Measurements from ENCODE around the gene FSTL5. TPM values are rescaled to one million over a fixed set of nuclear protein-coding genes. Genes with fewer than 3 reads are reported as not detected.
"Not testable (repeated sequence)": the region's sequence is repeated elsewhere in the genome, so short reads cannot be mapped to it uniquely, and the experiment has no call there.

FSTL5 gene
- total RNA-seq, 2 donors from 2014 or later = not detected

- Histone ChIP-seq H3K4me3 (no peak overlapping the region), H3K9me3 (no peaks in the 10 kb centered on the region), H3K27me3 (replicated peaks; ENCODE audit: insufficient read depth) (no peaks in the 10 kb centered on the region), H3K4me1 (ENCODE audit: control insufficient read depth in 1 of 2, low read depth in 2 of 2) (no peaks in the 10 kb centered on the region), H3K27ac (no peak overlapping the region), H3K36me3 (no peaks in the 10 kb centered on the region)
- TF ChIP-seq, protein P1, sequence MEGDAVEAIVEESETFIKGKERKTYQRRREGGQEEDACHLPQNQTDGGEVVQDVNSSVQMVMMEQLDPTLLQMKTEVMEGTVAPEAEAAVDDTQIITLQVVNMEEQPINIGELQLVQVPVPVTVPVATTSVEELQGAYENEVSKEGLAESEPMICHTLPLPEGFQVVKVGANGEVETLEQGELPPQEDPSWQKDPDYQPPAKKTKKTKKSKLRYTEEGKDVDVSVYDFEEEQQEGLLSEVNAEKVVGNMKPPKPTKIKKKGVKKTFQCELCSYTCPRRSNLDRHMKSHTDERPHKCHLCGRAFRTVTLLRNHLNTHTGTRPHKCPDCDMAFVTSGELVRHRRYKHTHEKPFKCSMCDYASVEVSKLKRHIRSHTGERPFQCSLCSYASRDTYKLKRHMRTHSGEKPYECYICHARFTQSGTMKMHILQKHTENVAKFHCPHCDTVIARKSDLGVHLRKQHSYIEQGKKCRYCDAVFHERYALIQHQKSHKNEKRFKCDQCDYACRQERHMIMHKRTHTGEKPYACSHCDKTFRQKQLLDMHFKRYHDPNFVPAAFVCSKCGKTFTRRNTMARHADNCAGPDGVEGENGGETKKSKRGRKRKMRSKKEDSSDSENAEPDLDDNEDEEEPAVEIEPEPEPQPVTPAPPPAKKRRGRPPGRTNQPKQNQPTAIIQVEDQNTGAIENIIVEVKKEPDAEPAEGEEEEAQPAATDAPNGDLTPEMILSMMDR (IDR thresholded peaks at IDR 0.05) = no peak
- no peak for DNase-seq (ENCODE audit: low spot score)
- ATAC-seq (ENCODE audit: insufficient number of reproducible peaks, low FRiP score, low read depth) = no peak
These were observed 396.7 kb downstream of the FSTL5 start for GRCh38 chr4:161767116-161767515.

DNA sequence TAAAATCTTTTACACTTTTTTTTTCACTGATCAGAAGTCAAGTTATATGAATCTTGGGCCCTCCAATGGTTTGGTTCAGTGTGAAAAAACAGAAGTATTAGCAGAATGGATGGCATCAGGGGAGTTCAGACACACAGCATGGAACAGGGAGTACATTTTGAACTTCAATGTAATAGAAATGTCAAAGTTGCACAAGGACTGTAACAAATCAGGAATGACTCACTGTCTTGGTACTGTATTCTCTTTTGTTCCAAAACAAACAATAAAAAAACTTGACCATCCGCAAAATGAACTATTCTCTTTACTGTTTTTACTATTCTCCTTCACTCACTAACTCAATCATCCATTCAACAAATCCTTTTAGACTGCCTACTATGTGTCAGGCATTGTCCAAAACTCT lies 401.0 kb downstream of the FSTL5 start:
- no peak for ATAC-seq (ENCODE audit: insufficient number of reproducible peaks, low FRiP score, low read depth)
- H3K4me3 ChIP-seq = no peak overlapping the region
- TF ChIP-seq, protein P1 (IDR thresholded peaks at IDR 0.05) = no peak
- no peaks in the 10 kb centered on the region for H3K36me3 ChIP-seq
- H3K27me3 ChIP-seq (replicated peaks; ENCODE audit: insufficient read depth) = no peaks in the 10 kb centered on the region
- no peaks in the 10 kb centered on the region for H3K9me3 ChIP-seq
- DNase-seq (ENCODE audit: low spot score) = no peak
- no peaks in the 10 kb centered on the region for H3K4me1 ChIP-seq (ENCODE audit: control insufficient read depth in 1 of 2, low read depth in 2 of 2)
- no peak overlapping the region for H3K27ac ChIP-seq

- Histone ChIP-seq H3K27ac (no peak overlapping the region), H3K9me3 (no peaks in the 10 kb centered on the region), H3K36me3 (no peaks in the 10 kb centered on the region), H3K4me1 (ENCODE audit: control insufficient read depth in 1 of 2, low read depth in 2 of 2) (no peaks in the 10 kb centered on the region), H3K27me3 (replicated peaks; ENCODE audit: insufficient read depth) (no peaks in the 10 kb centered on the region), H3K4me3 (no peak overlapping the region)
- TF ChIP-seq, protein P1 (IDR thresholded peaks at IDR 0.05) = no peak
- DNase-seq (ENCODE audit: low spot score) = no peak
- no peak for ATAC-seq (ENCODE audit: insufficient number of reproducible peaks, low FRiP score, low read depth)
These were observed 403.8 kb downstream of the FSTL5 start for GRCh38 chr4:161760008-161760407.

DNA sequence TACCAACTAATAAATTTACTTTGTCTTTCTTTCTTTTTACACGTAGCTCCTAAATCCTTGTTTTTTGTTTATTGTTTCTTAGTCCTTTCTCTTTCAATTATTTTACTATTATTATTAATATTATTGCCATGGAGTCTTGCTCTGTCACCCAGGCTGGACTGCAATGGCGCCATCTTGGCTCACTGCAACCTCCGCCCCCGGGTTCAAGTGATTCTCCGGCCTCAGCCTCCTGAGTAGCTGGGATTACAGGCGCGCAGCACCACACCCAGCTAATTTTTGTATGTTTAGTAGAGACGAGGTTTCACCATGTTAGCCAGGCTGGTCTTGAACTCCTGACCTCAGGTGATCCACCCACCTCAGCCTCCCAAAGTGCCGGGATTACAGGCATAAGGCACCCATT lies 405.4 kb downstream of the FSTL5 start:
- H3K36me3 ChIP-seq; H3K27me3 ChIP-seq (replicated peaks; ENCODE audit: insufficient read depth); H3K27ac ChIP-seq; H3K4me3 ChIP-seq; DNase-seq (ENCODE audit: low spot score); H3K4me1 ChIP-seq (ENCODE audit: control insufficient read depth in 1 of 2, low read depth in 2 of 2); H3K9me3 ChIP-seq; ATAC-seq (ENCODE audit: insufficient number of reproducible peaks, low FRiP score, low read depth): not testable (repeated sequence)

DNA sequence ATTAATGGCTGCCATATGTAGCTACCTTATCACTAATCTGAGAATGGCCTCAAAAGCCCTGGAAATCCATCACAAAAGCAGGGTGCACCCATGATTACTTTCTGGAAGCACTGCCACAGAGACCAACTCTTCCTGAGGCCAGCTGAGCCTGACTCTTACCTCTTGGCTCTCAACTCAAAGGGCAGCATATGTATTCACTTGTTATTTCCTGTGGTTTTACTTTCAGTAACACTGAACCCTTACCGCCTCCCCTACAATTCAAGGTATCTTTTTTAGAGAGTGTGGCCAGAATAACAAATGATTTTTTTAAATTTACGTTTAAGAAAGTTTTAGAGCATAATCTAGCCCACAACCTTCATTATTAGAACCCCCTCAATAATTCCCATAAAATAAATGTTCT lies 434.9 kb downstream of the FSTL5 start:
- no peaks in the 10 kb centered on the region for H3K27me3 ChIP-seq (replicated peaks; ENCODE audit: insufficient read depth)
- H3K36me3 ChIP-seq = no peaks in the 10 kb centered on the region
- H3K4me3 ChIP-seq = no peak overlapping the region
- no peaks in the 10 kb centered on the region for H3K4me1 ChIP-seq (ENCODE audit: control insufficient read depth in 1 of 2, low read depth in 2 of 2)
- ATAC-seq (ENCODE audit: insufficient number of reproducible peaks, low FRiP score, low read depth) (no peak), DNase-seq (ENCODE audit: low spot score) (no peak)
- H3K9me3 ChIP-seq = no peaks in the 10 kb centered on the region
- H3K27ac ChIP-seq = no peak overlapping the region
- TF ChIP-seq, protein P1 (IDR thresholded peaks at IDR 0.05) = no peak

DNA sequence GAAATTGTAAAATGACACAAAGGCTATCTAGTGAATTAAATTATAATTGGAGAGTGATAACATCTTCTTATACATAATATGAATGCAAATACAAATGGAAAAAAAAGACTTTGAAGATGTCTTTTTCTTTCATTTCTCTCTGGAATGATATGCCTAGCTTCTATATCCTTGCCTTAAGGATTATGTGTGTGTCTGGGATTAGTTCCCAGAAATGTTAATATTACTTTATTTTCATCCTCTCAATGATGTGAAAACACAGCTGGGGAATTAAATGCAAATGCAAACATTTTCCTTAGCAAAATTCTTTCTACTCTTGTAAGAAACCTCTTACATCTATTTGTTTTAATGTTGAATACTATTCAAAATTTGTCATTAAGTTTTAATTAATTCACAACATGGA lies 441.9 kb downstream of the FSTL5 start:
- no peak overlapping the region for H3K27ac ChIP-seq
- H3K9me3 ChIP-seq = no peaks in the 10 kb centered on the region
- H3K36me3 ChIP-seq = no peaks in the 10 kb centered on the region
- TF ChIP-seq, protein P1 (IDR thresholded peaks at IDR 0.05) = no peak
- DNase-seq (ENCODE audit: low spot score) = no peak
- H3K4me1 ChIP-seq (ENCODE audit: control insufficient read depth in 1 of 2, low read depth in 2 of 2) = no peaks in the 10 kb centered on the region
- H3K4me3 ChIP-seq = no peak overlapping the region
- ATAC-seq (ENCODE audit: insufficient number of reproducible peaks, low FRiP score, low read depth) = no peak
- H3K27me3 ChIP-seq (replicated peaks; ENCODE audit: insufficient read depth) = no peaks in the 10 kb centered on the region

Measured in thoracic aorta (tissue), 2 donors.